Measurements from ENCODE around the gene DHRS3.

Gene DHRS3

GRCh38 chr1:12587981-12588640 is 29.9 kb downstream of the DHRS3 start:
- no peak overlapping the region for H3K4me3 ChIP-seq (ENCODE audit: low read length)
- no peaks in the 10 kb centered on the region for H3K27me3 ChIP-seq (ENCODE audit: control insufficient read depth, insufficient read depth, low read length)
- peaks cover 8% of the 10 kb centered on the region for H3K36me3 ChIP-seq (ENCODE audit: control insufficient read depth, insufficient read depth, low read length)
- H3K4me1 ChIP-seq (ENCODE audit: control insufficient read depth, insufficient read depth, low read length) = peaks cover 27% of the 10 kb centered on the region
- no peak overlapping the region for H3K9ac ChIP-seq (ENCODE audit: low read length)
- no peaks in the 10 kb centered on the region for H3K9me3 ChIP-seq (ENCODE audit: control insufficient read depth, low read length)

GRCh38 chr1:12585951-12586942 is 31.8 kb downstream of the DHRS3 start:
- H3K36me3 ChIP-seq (ENCODE audit: control insufficient read depth, insufficient read depth, low read length) = peaks cover 5% of the 10 kb centered on the region
- no peak overlapping the region for H3K4me3 ChIP-seq (ENCODE audit: low read length)
- peaks cover 20% of the 10 kb centered on the region for H3K4me1 ChIP-seq (ENCODE audit: control insufficient read depth, insufficient read depth, low read length)
- no peaks in the 10 kb centered on the region for H3K27me3 ChIP-seq (ENCODE audit: control insufficient read depth, insufficient read depth, low read length)
- no peak overlapping the region for H3K9ac ChIP-seq (ENCODE audit: low read length)
- no peaks in the 10 kb centered on the region for H3K9me3 ChIP-seq (ENCODE audit: control insufficient read depth, low read length)

- Histone ChIP-seq H3K9ac (ENCODE audit: low read length) (no peak overlapping the region), H3K9me3 (ENCODE audit: control insufficient read depth, low read length) (no peaks in the 10 kb centered on the region), H3K4me3 (ENCODE audit: low read length) (no peak overlapping the region), H3K27me3 (ENCODE audit: control insufficient read depth, insufficient read depth, low read length) (no peaks in the 10 kb centered on the region), H3K36me3 (ENCODE audit: control insufficient read depth, insufficient read depth, low read length) (no peaks in the 10 kb centered on the region), H3K4me1 (ENCODE audit: control insufficient read depth, insufficient read depth, low read length) (peaks cover 16% of the 10 kb centered on the region)
Observed at GRCh38 chr1:12585536-12585935, 32.5 kb downstream of the DHRS3 start.

GRCh38 chr1:12584900-12585525 is 33.0 kb downstream of the DHRS3 start:
- Histone ChIP-seq H3K9ac (ENCODE audit: low read length) (no peak overlapping the region), H3K27me3 (ENCODE audit: control insufficient read depth, insufficient read depth, low read length) (no peaks in the 10 kb centered on the region), H3K4me1 (ENCODE audit: control insufficient read depth, insufficient read depth, low read length) (peaks cover 16% of the 10 kb centered on the region), H3K9me3 (ENCODE audit: control insufficient read depth, low read length) (no peaks in the 10 kb centered on the region), H3K4me3 (ENCODE audit: low read length) (no peak overlapping the region), H3K36me3 (ENCODE audit: control insufficient read depth, insufficient read depth, low read length) (no peaks in the 10 kb centered on the region)

GRCh38 chr1:12583484-12583883 is 34.5 kb downstream of the DHRS3 start:
- Histone ChIP-seq H3K36me3 (ENCODE audit: control insufficient read depth, insufficient read depth, low read length) (peaks cover 8% of the 10 kb centered on the region), H3K9me3 (ENCODE audit: control insufficient read depth, low read length) (no peaks in the 10 kb centered on the region)

GRCh38 chr1:12582649-12583048 is 35.4 kb downstream of the DHRS3 start:
- no peaks in the 10 kb centered on the region for H3K27me3 ChIP-seq (ENCODE audit: control insufficient read depth, insufficient read depth, low read length)
- no peak overlapping the region for H3K9ac ChIP-seq (ENCODE audit: low read length)
- no peaks in the 10 kb centered on the region for H3K9me3 ChIP-seq (ENCODE audit: control insufficient read depth, low read length)
- H3K36me3 ChIP-seq (ENCODE audit: control insufficient read depth, insufficient read depth, low read length) = peaks cover 13% of the 10 kb centered on the region
- peaks cover 16% of the 10 kb centered on the region for H3K4me1 ChIP-seq (ENCODE audit: control insufficient read depth, insufficient read depth, low read length)
- H3K4me3 ChIP-seq (ENCODE audit: low read length) = no peak overlapping the region

More at GRCh38 chr1:12583484-12583883, 34.5 kb downstream of the DHRS3 start:
- Histone ChIP-seq H3K4me3 (ENCODE audit: low read length) (no peak overlapping the region), H3K9ac (ENCODE audit: low read length) (no peak overlapping the region), H3K4me1 (ENCODE audit: control insufficient read depth, insufficient read depth, low read length) (peaks cover 16% of the 10 kb centered on the region), H3K27me3 (ENCODE audit: control insufficient read depth, insufficient read depth, low read length) (no peaks in the 10 kb centered on the region)

- peaks cover 10% of the 10 kb centered on the region for H3K4me1 ChIP-seq (ENCODE audit: control insufficient read depth, insufficient read depth, low read length)
- peaks cover 13% of the 10 kb centered on the region for H3K36me3 ChIP-seq (ENCODE audit: control insufficient read depth, insufficient read depth, low read length)
- no peak overlapping the region for H3K4me3 ChIP-seq (ENCODE audit: low read length)
- H3K9me3 ChIP-seq (ENCODE audit: control insufficient read depth, low read length) = no peaks in the 10 kb centered on the region
- no peak overlapping the region for H3K9ac ChIP-seq (ENCODE audit: low read length)
- no peaks in the 10 kb centered on the region for H3K27me3 ChIP-seq (ENCODE audit: control insufficient read depth, insufficient read depth, low read length)
Observed at GRCh38 chr1:12581179-12581578, 36.8 kb downstream of the DHRS3 start.

GRCh38 chr1:12580054-12580887 is 37.7 kb downstream of the DHRS3 start:
- H3K27me3 ChIP-seq (ENCODE audit: control insufficient read depth, insufficient read depth, low read length) = no peaks in the 10 kb centered on the region
- H3K4me3 ChIP-seq (ENCODE audit: low read length) = no peak overlapping the region
- no peaks in the 10 kb centered on the region for H3K9me3 ChIP-seq (ENCODE audit: control insufficient read depth, low read length)
- peaks cover under 1% of the 10 kb centered on the region for H3K4me1 ChIP-seq (ENCODE audit: control insufficient read depth, insufficient read depth, low read length)
- H3K36me3 ChIP-seq (ENCODE audit: control insufficient read depth, insufficient read depth, low read length) = peaks cover 13% of the 10 kb centered on the region
- no peak overlapping the region for H3K9ac ChIP-seq (ENCODE audit: low read length)

GRCh38 chr1:12578860-12579422 is 39.1 kb downstream of the DHRS3 start:
- H3K9ac ChIP-seq (ENCODE audit: low read length) = no peak overlapping the region
- H3K9me3 ChIP-seq (ENCODE audit: control insufficient read depth, low read length) = no peaks in the 10 kb centered on the region
- no peak overlapping the region for H3K4me3 ChIP-seq (ENCODE audit: low read length)
- H3K4me1 ChIP-seq (ENCODE audit: control insufficient read depth, insufficient read depth, low read length) = no peaks in the 10 kb centered on the region
- H3K36me3 ChIP-seq (ENCODE audit: control insufficient read depth, insufficient read depth, low read length) = peaks cover 17% of the 10 kb centered on the region
- H3K27me3 ChIP-seq (ENCODE audit: control insufficient read depth, insufficient read depth, low read length) = no peaks in the 10 kb centered on the region

- Histone ChIP-seq H3K9me3 (ENCODE audit: control insufficient read depth, low read length) (no peaks in the 10 kb centered on the region), H3K4me1 (ENCODE audit: control insufficient read depth, insufficient read depth, low read length) (no peaks in the 10 kb centered on the region), H3K4me3 (ENCODE audit: low read length) (no peak overlapping the region), H3K36me3 (ENCODE audit: control insufficient read depth, insufficient read depth, low read length) (peaks cover 25% of the 10 kb centered on the region), H3K9ac (ENCODE audit: low read length) (no peak overlapping the region), H3K27me3 (ENCODE audit: control insufficient read depth, insufficient read depth, low read length) (no peaks in the 10 kb centered on the region)
Observed at GRCh38 chr1:12577020-12577419, 41.0 kb downstream of the DHRS3 start.

GRCh38 chr1:12574757-12575139 is 43.3 kb downstream of the DHRS3 start:
- no peaks in the 10 kb centered on the region for H3K9me3 ChIP-seq (ENCODE audit: control insufficient read depth, low read length)
- H3K27me3 ChIP-seq (ENCODE audit: control insufficient read depth, insufficient read depth, low read length) = no peaks in the 10 kb centered on the region
- H3K9ac ChIP-seq (ENCODE audit: low read length) = no peak overlapping the region
- no peak overlapping the region for H3K4me3 ChIP-seq (ENCODE audit: low read length)
- H3K36me3 ChIP-seq (ENCODE audit: control insufficient read depth, insufficient read depth, low read length) = peaks cover 34% of the 10 kb centered on the region
- no peaks in the 10 kb centered on the region for H3K4me1 ChIP-seq (ENCODE audit: control insufficient read depth, insufficient read depth, low read length)

Measured in mucosa of stomach (tissue), 1 donor.